WERI-Rb-1 (cell line): ENCODE results near the gene HSPBP1.

Experiments used
- DNase-seq: peaks from one replicate; pipeline ENCODE4 v3.0.0-alpha.2; 2020
- H3K27ac ChIP-seq: fragments of 250-450 bp; sonication (Bioruptor Pico); 2 replicates; pipeline ENCODE4 v1.5.1; 2020; ENCODE audit warnings: mild to moderate bottlenecking, moderate library complexity
- H3K27me3 ChIP-seq: fragments of 250-450 bp; sonication (Bioruptor Pico); 2 replicates; pipeline ENCODE4 v1.5.1; 2021; ENCODE audit warnings: mild to moderate bottlenecking, low read depth, moderate library complexity; ENCODE audit not compliant: insufficient read depth, severe bottlenecking
- H3K36me3 ChIP-seq: fragments of 250-450 bp; sonication (Bioruptor Pico); 2 replicates; pipeline ENCODE4 v1.5.1; 2020; ENCODE audit warnings: mild to moderate bottlenecking, moderate library complexity
- H3K4me3 ChIP-seq: 2 replicates; pipeline ENCODE4 v1.5.1; 2011; ENCODE audit warnings: low read depth, mild to moderate bottlenecking, control low read depth, low read length
- H3K9me3 ChIP-seq: fragments of 250-450 bp; sonication (Bioruptor Pico); 2 replicates; pipeline ENCODE4 v1.5.1; 2021; ENCODE audit warnings: mild to moderate bottlenecking, moderate library complexity; ENCODE audit not compliant: severe bottlenecking
- TF ChIP-seq, protein P1 (sequence below): IDR thresholded peaks from 2 replicates; pipeline ENCODE4 v1.5.1; 2011; ENCODE audit warnings: low read depth, mild to moderate bottlenecking, control low read depth, inconsistent platforms, low read length

HSPBP1 gene

DNA sequence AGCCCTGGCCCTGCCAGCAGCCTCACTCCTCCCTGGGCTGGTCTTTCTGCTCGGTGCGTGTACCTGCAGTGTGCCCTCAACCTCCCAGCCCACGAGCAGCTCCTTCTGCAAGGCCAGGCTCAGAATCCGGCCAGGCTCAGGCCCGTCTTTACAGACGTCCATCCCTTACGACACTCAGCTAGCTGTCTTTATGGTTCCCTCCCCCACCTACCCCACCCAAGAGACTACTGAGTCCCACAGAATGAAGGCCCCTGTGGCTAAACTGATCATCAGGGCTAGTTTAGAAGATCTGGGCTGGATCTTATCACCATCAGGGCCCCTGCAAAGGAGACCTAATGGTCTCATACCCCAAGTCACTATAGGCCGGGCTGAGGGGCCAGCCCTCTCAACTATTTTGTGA lies 34.5 kb upstream of the HSPBP1 start:
- H3K27me3 ChIP-seq = no peaks in the 10 kb centered on the region
- H3K4me3 ChIP-seq = no peak overlapping the region
- H3K36me3 ChIP-seq = peaks cover 6% of the 10 kb centered on the region
- no peaks in the 10 kb centered on the region for H3K9me3 ChIP-seq
- TF ChIP-seq, protein P1, sequence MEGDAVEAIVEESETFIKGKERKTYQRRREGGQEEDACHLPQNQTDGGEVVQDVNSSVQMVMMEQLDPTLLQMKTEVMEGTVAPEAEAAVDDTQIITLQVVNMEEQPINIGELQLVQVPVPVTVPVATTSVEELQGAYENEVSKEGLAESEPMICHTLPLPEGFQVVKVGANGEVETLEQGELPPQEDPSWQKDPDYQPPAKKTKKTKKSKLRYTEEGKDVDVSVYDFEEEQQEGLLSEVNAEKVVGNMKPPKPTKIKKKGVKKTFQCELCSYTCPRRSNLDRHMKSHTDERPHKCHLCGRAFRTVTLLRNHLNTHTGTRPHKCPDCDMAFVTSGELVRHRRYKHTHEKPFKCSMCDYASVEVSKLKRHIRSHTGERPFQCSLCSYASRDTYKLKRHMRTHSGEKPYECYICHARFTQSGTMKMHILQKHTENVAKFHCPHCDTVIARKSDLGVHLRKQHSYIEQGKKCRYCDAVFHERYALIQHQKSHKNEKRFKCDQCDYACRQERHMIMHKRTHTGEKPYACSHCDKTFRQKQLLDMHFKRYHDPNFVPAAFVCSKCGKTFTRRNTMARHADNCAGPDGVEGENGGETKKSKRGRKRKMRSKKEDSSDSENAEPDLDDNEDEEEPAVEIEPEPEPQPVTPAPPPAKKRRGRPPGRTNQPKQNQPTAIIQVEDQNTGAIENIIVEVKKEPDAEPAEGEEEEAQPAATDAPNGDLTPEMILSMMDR = no peak
- no peak for DNase-seq
- no peak overlapping the region for H3K27ac ChIP-seq

DNA sequence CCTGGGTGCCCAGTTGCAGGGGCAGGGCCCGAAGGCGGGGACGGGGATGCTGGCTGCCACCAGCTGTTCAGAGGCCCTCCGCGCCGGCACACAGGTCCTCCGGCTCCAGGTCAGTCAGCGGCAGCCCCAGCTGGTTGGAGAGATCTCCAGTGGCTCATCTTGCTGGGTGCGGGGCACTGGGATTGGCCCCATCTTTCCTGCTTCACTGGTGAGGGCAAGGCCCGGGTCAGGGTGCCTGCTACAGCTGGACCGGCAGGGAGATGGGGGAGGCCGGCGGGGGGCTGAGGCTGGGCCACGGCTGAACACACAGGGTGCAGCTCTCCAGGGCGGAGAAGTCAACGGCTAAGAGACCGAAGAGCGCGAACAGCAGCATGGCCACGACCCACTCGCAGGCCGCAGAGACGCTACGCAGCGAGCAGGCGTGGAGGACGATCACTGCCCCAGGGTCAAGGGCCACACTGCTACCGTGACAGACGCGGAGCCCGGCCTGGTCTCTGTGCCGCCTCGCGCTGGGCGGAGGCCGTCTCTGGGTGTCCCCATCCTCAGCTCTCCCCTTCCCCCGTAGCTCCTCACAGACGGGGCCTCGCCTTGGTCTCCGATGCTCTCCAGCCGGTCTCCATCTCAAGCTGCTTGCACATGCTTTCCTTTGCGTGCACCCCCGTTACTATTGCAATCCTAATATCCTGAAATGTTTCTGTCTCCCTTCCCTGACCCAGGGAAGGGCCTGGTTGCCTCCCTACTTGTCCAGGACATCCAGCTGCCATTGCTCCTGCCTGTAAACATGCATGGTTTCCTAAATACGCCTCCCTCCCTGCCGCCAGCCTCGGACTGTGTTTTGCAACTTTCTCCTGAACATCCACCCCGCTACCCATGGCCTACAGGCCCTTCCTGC lies 33.0 kb upstream of the HSPBP1 start:
- no peaks in the 10 kb centered on the region for H3K9me3 ChIP-seq
- TF ChIP-seq, protein P1 = no peak
- H3K4me3 ChIP-seq = no peak overlapping the region
- H3K27me3 ChIP-seq = no peaks in the 10 kb centered on the region
- H3K36me3 ChIP-seq = peaks cover 12% of the 10 kb centered on the region
- no peak for DNase-seq
- H3K27ac ChIP-seq = no peak overlapping the region

DNA sequence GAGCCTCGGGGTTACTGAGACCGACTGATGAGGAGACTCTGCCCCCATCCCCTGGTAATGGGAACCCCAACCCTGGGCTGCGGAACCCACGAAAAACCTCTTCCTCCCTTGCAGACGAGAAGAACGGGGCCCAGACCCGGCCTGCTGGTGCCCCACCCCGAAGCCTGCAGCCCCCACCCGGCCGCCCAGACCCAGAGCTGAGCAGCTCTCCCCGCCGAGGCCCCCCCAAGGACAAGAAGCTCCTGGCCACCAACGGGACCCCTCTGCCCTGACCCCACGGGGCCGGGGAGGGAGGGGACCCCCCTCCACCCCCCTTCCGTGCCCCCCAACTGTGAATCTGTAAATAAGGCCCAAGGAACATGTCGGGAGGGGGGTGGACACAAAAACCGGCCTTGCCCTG lies 31.9 kb upstream of the HSPBP1 start:
- TF ChIP-seq, protein P1 = no peak
- no peak for DNase-seq
- peaks cover 17% of the 10 kb centered on the region for H3K36me3 ChIP-seq
- no peak overlapping the region for H3K27ac ChIP-seq
- no peaks in the 10 kb centered on the region for H3K27me3 ChIP-seq
- H3K4me3 ChIP-seq = no peak overlapping the region
- H3K9me3 ChIP-seq = no peaks in the 10 kb centered on the region

DNA sequence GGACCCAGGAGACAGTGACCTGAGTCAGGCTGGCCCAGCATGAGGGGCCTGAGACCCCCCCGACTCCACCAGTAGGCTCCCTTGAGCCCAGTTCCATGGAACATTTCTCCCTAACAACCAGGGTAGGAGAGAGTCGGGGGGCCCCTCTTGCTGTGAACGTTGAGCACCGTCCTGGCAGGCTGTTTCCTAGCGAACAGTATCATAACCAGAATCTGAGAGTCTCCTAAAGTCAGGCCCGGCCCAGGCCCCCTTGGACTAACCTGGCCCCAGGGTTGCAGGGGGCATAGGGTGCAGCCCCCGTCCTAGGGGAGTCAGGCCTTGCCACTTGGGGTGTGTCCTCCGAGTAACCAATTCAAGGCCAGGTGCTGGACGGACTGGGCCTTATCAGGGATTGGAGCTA lies 31.5 kb upstream of the HSPBP1 start:
- TF ChIP-seq, protein P1 = no peak
- peaks cover 21% of the 10 kb centered on the region for H3K36me3 ChIP-seq
- H3K4me3 ChIP-seq = no peak overlapping the region
- H3K27ac ChIP-seq = no peak overlapping the region
- H3K27me3 ChIP-seq = no peaks in the 10 kb centered on the region
- no peaks in the 10 kb centered on the region for H3K9me3 ChIP-seq
- DNase-seq = no peak

DNA sequence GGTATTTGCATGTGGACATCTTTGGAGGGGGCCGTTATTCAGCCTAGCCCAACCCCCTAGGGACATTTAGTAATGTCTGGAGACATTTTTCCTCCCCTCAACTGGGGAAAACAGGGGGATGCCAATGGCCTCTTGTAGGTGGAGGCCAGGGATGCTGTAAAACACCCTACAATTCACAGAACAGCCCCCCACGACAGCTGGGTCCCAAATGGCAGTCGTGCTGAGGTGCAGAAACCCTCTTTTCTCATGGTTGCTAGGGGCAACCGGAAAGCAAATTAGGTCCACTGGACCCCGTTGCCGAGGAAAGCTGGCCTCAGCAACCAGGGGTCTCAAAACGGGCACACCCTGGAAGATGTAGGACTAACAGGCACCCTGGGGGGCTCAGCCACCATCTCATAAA lies 30.6 kb upstream of the HSPBP1 start:
- DNase-seq = no peak
- H3K4me3 ChIP-seq = no peak overlapping the region
- no peak overlapping the region for H3K27ac ChIP-seq
- TF ChIP-seq, protein P1 = no peak
- H3K36me3 ChIP-seq = peaks cover 30% of the 10 kb centered on the region
- H3K9me3 ChIP-seq = no peaks in the 10 kb centered on the region
- no peaks in the 10 kb centered on the region for H3K27me3 ChIP-seq
